MCF 10A (cell line): ENCODE data around the gene PLA2G6. TPM values are rescaled to one million over a fixed set of nuclear protein-coding genes. Genes with fewer than 3 reads are reported as not detected.

Experiments
- BruUV-seq: library from RNA; stranded (reverse); fragments of 400-500 nt; replicated peaks from 2 replicates; lab custom pipeline; 2021; lab: Mats Ljungman, UMichigan
- CTCF ChIA-PET: fragments of 300-600 bp; sonication (Branson Sonifier 250); formaldehyde crosslinking; extraction: SDS; loops from one replicate; lab custom pipeline; 2021; ENCODE audit warnings: antibody characterized with exemption, inconsistent platforms; lab: Yijun Ruan, JAX
- POLR2A ChIA-PET: fragments of 300-600, 350-650 bp; sonication (Branson Sonifier 250); formaldehyde crosslinking; extraction: SDS; loops from one replicate; lab custom pipeline; 2020; ENCODE audit warnings: antibody characterized with exemption, inconsistent platforms; lab: Yijun Ruan, JAX
- DNase-seq: peaks from one replicate; pipeline ENCODE4 v3.0.0-alpha.2; 2018; ENCODE audit not compliant: unreplicated experiment
- H3K27ac Mint-ChIP-seq: one replicate; pipeline ENCODE4 v1.8.0; 2022; ENCODE audit warnings: mild to moderate bottlenecking, low read depth, mixed read lengths; ENCODE audit not compliant: unreplicated experiment
- H3K27me3 Mint-ChIP-seq: one replicate; pipeline ENCODE4 v1.8.0; 2022; ENCODE audit warnings: mixed read lengths; ENCODE audit not compliant: insufficient read depth, unreplicated experiment
- H3K36me3 Mint-ChIP-seq: one replicate; pipeline ENCODE4 v1.8.0; 2022; ENCODE audit warnings: mild to moderate bottlenecking, moderate library complexity, mixed read lengths; ENCODE audit not compliant: insufficient read depth, unreplicated experiment
- H3K4me1 Mint-ChIP-seq: one replicate; pipeline ENCODE4 v1.8.0; 2022; ENCODE audit warnings: mixed read lengths; ENCODE audit not compliant: insufficient read depth, unreplicated experiment
- H3K4me3 Mint-ChIP-seq: one replicate; pipeline ENCODE4 v1.8.0; 2022; ENCODE audit warnings: mild to moderate bottlenecking, moderate library complexity, mixed read lengths; ENCODE audit not compliant: unreplicated experiment
- H3K9me3 Mint-ChIP-seq: one replicate; pipeline ENCODE4 v1.8.0; 2022; ENCODE audit warnings: mixed read lengths; ENCODE audit not compliant: unreplicated experiment
- intact Hi-C: fragments of 100-400 bp; cut with micrococcal nuclease; formaldehyde crosslinking; loops from 2 replicates; pipeline ENCODE4 v1.14.1; 2022
- total RNA-seq: library from RNA; stranded (reverse); gene quantifications from 2 replicates; pipeline ENCODE4 v1.2.3, GENCODE V29; 2022
- TF ChIP-seq, protein P1 (sequence below): fragments of 200-600 bp; IDR thresholded peaks from one replicate; pipeline ENCODE4 v1.8.0; 2022; ENCODE audit warnings: antibody characterized with exemption, mild to moderate bottlenecking; ENCODE audit not compliant: unreplicated experiment

The PLA2G6 gene
- total RNA-seq, 1 experiment from 2014 or later, result 37.5 TPM

- no peak for DNase-seq
- Mint-ChIP-seq H3K27me3 (no peaks in the 10 kb centered on the region), H3K4me3 (no peak overlapping the region), H3K9me3 (no peaks in the 10 kb centered on the region), H3K36me3 (peaks cover 9% of the 10 kb centered on the region), H3K27ac (no peak overlapping the region), H3K4me1 (peaks cover 11% of the 10 kb centered on the region)
- TF ChIP-seq, protein P1, sequence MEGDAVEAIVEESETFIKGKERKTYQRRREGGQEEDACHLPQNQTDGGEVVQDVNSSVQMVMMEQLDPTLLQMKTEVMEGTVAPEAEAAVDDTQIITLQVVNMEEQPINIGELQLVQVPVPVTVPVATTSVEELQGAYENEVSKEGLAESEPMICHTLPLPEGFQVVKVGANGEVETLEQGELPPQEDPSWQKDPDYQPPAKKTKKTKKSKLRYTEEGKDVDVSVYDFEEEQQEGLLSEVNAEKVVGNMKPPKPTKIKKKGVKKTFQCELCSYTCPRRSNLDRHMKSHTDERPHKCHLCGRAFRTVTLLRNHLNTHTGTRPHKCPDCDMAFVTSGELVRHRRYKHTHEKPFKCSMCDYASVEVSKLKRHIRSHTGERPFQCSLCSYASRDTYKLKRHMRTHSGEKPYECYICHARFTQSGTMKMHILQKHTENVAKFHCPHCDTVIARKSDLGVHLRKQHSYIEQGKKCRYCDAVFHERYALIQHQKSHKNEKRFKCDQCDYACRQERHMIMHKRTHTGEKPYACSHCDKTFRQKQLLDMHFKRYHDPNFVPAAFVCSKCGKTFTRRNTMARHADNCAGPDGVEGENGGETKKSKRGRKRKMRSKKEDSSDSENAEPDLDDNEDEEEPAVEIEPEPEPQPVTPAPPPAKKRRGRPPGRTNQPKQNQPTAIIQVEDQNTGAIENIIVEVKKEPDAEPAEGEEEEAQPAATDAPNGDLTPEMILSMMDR, result no peak
- CTCF ChIA-PET, result no interaction called here
- no TSS peak for BruUV-seq
- intact Hi-C loops, result no loop called here
- POLR2A ChIA-PET, result interaction anchor here (0.6 kb wide), 1 partner anchor 491 kb away, joined by 3 read pairs; no protein-coding TSS in a partner anchor
Observed at GRCh38 chr22:38082986-38083710, 98.5 kb downstream of the PLA2G6 start.

- TF ChIP-seq, protein P1, result no peak
- H3K36me3 Mint-ChIP-seq, result no peaks in the 10 kb centered on the region
- intact Hi-C loops, result no loop called here
Observed at GRCh38 chr22:38081941-38082828, 99.4 kb downstream of the PLA2G6 start.

DNA sequence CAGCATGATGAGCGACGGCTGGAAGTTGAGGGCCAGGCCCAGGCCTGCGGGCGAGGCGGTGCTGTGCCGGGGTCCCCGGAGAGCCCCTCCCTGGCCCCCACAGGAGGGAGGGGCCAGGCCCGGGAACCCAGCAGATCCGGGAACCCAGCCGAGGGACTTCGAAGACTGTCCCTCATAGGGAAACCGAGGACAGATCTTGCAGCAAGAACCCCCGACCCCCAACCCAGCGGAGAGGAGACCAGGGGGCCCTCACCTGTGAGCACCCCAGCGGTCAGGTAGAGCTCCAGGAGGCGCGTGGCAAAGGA, 100.0 kb downstream of the PLA2G6 start:
- no peak for DNase-seq
- POLR2A ChIA-PET, result no interaction called here
- intact Hi-C loops, result no loop called here
- Mint-ChIP-seq H3K27ac (no peak overlapping the region), H3K4me1 (no peaks in the 10 kb centered on the region), H3K36me3 (no peaks in the 10 kb centered on the region), H3K27me3 (no peaks in the 10 kb centered on the region), H3K4me3 (no peak overlapping the region), H3K9me3 (no peaks in the 10 kb centered on the region)
- BruUV-seq, result no TSS peak
- TF ChIP-seq, protein P1, result no peak
- CTCF ChIA-PET, result interaction anchor here (0.6 kb wide), 1 partner anchor 65 kb away, joined by 3 read pairs; no protein-coding TSS in a partner anchor

More at GRCh38 chr22:38081941-38082828, 99.4 kb downstream of the PLA2G6 start:
- ChIA-PET CTCF (interaction anchor here (0.6 to 0.7 kb wide), 2 partner anchors 66 to 1984 kb away, joined by 3 read pairs; no protein-coding TSS in a partner anchor), POLR2A (no interaction called here)
- no peak overlapping the region for H3K4me3 Mint-ChIP-seq
- H3K27me3 Mint-ChIP-seq, result no peaks in the 10 kb centered on the region
- peaks cover under 1% of the 10 kb centered on the region for H3K4me1 Mint-ChIP-seq
- no peak overlapping the region for H3K27ac Mint-ChIP-seq
- DNase-seq, result no peak
- BruUV-seq, result no TSS peak
- H3K9me3 Mint-ChIP-seq, result no peaks in the 10 kb centered on the region
